ENCODE data around the gene UBAP1. TPM values are rescaled to one million over a fixed set of nuclear protein-coding genes. Genes with fewer than 3 reads are reported as not detected.
"Not testable (repeated sequence)": the region's sequence is repeated elsewhere in the genome, so short reads cannot be mapped to it uniquely, and the experiment has no call there.

Gene UBAP1
- total RNA-seq, 1 donor, result 40.9 TPM

- Histone ChIP-seq H3K27me3 (ENCODE audit: insufficient read depth, low read length) (no peaks in the 10 kb centered on the region), H3K27ac (ENCODE audit: low read depth, low read length) (no peak overlapping the region), H3K4me2 (ENCODE audit: insufficient read depth, low read length) (no peak overlapping the region), H4K20me1 (ENCODE audit: insufficient read depth, low read length) (no peaks in the 10 kb centered on the region), H3K4me1 (ENCODE audit: insufficient read depth, low read length) (no peaks in the 10 kb centered on the region), H3K36me3 (ENCODE audit: insufficient read depth, low read length) (peaks cover 16% of the 10 kb centered on the region), H3K79me2 (ENCODE audit: insufficient read depth, low read length) (no peaks in the 10 kb centered on the region), H3K9me3 (ENCODE audit: low read depth, low read length) (no peaks in the 10 kb centered on the region), H3K4me3 (ENCODE audit: insufficient read depth, low read length) (no peak overlapping the region), H2AFZ (ENCODE audit: low read length) (no peak overlapping the region)
- TF ChIP-seq CTCF (IDR thresholded peaks at IDR 0.05; ENCODE audit: extremely low read depth, low read depth, low read length), result no peak
- no peak for DNase-seq (ENCODE audit: insufficient read length, low spot score, missing footprints)
Observed at GRCh38 chr9:34262971-34263370, 84.1 kb downstream of the UBAP1 start.

- no peaks in the 10 kb centered on the region for H3K27me3 ChIP-seq (ENCODE audit: insufficient read depth, low read length)
- H3K4me3 ChIP-seq (ENCODE audit: insufficient read depth, low read length), result no peak overlapping the region
- no peaks in the 10 kb centered on the region for H3K4me1 ChIP-seq (ENCODE audit: insufficient read depth, low read length)
- H3K27ac ChIP-seq (ENCODE audit: low read depth, low read length), result no peak overlapping the region
- TF ChIP-seq CTCF (IDR thresholded peaks at IDR 0.05; ENCODE audit: extremely low read depth, low read depth, low read length), result no peak
- no peak overlapping the region for H2AFZ ChIP-seq (ENCODE audit: low read length)
- DNase-seq (ENCODE audit: insufficient read length, low spot score, missing footprints), result no peak
- no peaks in the 10 kb centered on the region for H3K36me3 ChIP-seq (ENCODE audit: insufficient read depth, low read length)
- H3K9me3 ChIP-seq (ENCODE audit: low read depth, low read length), result no peaks in the 10 kb centered on the region
- H3K79me2 ChIP-seq (ENCODE audit: insufficient read depth, low read length), result no peaks in the 10 kb centered on the region
- H3K4me2 ChIP-seq (ENCODE audit: insufficient read depth, low read length), result no peak overlapping the region
- no peaks in the 10 kb centered on the region for H4K20me1 ChIP-seq (ENCODE audit: insufficient read depth, low read length)
Observed at GRCh38 chr9:34267660-34268059, 88.8 kb downstream of the UBAP1 start.

GRCh38 chr9:34271265-34272006 is 92.6 kb downstream of the UBAP1 start:
- no peaks in the 10 kb centered on the region for H3K79me2 ChIP-seq (ENCODE audit: insufficient read depth, low read length)
- no peak overlapping the region for H3K4me2 ChIP-seq (ENCODE audit: insufficient read depth, low read length)
- H3K4me1 ChIP-seq (ENCODE audit: insufficient read depth, low read length), result no peaks in the 10 kb centered on the region
- H2AFZ ChIP-seq (ENCODE audit: low read length), result no peak overlapping the region
- no peaks in the 10 kb centered on the region for H4K20me1 ChIP-seq (ENCODE audit: insufficient read depth, low read length)
- no peak overlapping the region for H3K27ac ChIP-seq (ENCODE audit: low read depth, low read length)
- no peak for TF ChIP-seq CTCF (IDR thresholded peaks at IDR 0.05; ENCODE audit: extremely low read depth, low read depth, low read length)
- no peaks in the 10 kb centered on the region for H3K9me3 ChIP-seq (ENCODE audit: low read depth, low read length)
- no peaks in the 10 kb centered on the region for H3K36me3 ChIP-seq (ENCODE audit: insufficient read depth, low read length)
- H3K4me3 ChIP-seq (ENCODE audit: insufficient read depth, low read length), result no peak overlapping the region
- no peaks in the 10 kb centered on the region for H3K27me3 ChIP-seq (ENCODE audit: insufficient read depth, low read length)
- DNase-seq (ENCODE audit: insufficient read length, low spot score, missing footprints), result no peak

- no peaks in the 10 kb centered on the region for H3K27me3 ChIP-seq (ENCODE audit: insufficient read depth, low read length)
- H3K4me1 ChIP-seq (ENCODE audit: insufficient read depth, low read length), result no peaks in the 10 kb centered on the region
- H3K9me3 ChIP-seq (ENCODE audit: low read depth, low read length), result no peaks in the 10 kb centered on the region
- H3K27ac ChIP-seq (ENCODE audit: low read depth, low read length), result no peak overlapping the region
- H2AFZ ChIP-seq (ENCODE audit: low read length), result no peak overlapping the region
- H3K36me3 ChIP-seq (ENCODE audit: insufficient read depth, low read length), result no peaks in the 10 kb centered on the region
- H3K4me2 ChIP-seq (ENCODE audit: insufficient read depth, low read length), result no peak overlapping the region
- H3K79me2 ChIP-seq (ENCODE audit: insufficient read depth, low read length), result no peaks in the 10 kb centered on the region
- no peak overlapping the region for H3K4me3 ChIP-seq (ENCODE audit: insufficient read depth, low read length)
- H4K20me1 ChIP-seq (ENCODE audit: insufficient read depth, low read length), result no peaks in the 10 kb centered on the region
- no peak for DNase-seq (ENCODE audit: insufficient read length, low spot score, missing footprints)
- TF ChIP-seq CTCF (IDR thresholded peaks at IDR 0.05; ENCODE audit: extremely low read depth, low read depth, low read length), result no peak
Observed at GRCh38 chr9:34272101-34272541, 93.3 kb downstream of the UBAP1 start.

GRCh38 chr9:34273588-34273987 is 94.7 kb downstream of the UBAP1 start:
- not testable (repeated sequence) for H3K4me1 ChIP-seq (ENCODE audit: insufficient read depth, low read length); H3K27ac ChIP-seq (ENCODE audit: low read depth, low read length); H3K79me2 ChIP-seq (ENCODE audit: insufficient read depth, low read length); H3K9me3 ChIP-seq (ENCODE audit: low read depth, low read length); H2AFZ ChIP-seq (ENCODE audit: low read length); DNase-seq (ENCODE audit: insufficient read length, low spot score, missing footprints); H4K20me1 ChIP-seq (ENCODE audit: insufficient read depth, low read length); H3K4me2 ChIP-seq (ENCODE audit: insufficient read depth, low read length); H3K4me3 ChIP-seq (ENCODE audit: insufficient read depth, low read length); H3K27me3 ChIP-seq (ENCODE audit: insufficient read depth, low read length); H3K36me3 ChIP-seq (ENCODE audit: insufficient read depth, low read length)

All from osteoblast (primary cell).